HG03460 (cell line): ENCODE results near the gene CENPX.

Experiments used
- ATAC-seq: cut with Tn5 transposase; IDR thresholded peaks from one replicate; pipeline ENCODE4 v1.9.1; 2021; ENCODE audit not compliant: unreplicated experiment

Gene CENPX

GRCh38 chr17:82013772-82014321 lies 8.8 kb downstream of the CENPX start:
- ATAC-seq: no peak

DNA sequence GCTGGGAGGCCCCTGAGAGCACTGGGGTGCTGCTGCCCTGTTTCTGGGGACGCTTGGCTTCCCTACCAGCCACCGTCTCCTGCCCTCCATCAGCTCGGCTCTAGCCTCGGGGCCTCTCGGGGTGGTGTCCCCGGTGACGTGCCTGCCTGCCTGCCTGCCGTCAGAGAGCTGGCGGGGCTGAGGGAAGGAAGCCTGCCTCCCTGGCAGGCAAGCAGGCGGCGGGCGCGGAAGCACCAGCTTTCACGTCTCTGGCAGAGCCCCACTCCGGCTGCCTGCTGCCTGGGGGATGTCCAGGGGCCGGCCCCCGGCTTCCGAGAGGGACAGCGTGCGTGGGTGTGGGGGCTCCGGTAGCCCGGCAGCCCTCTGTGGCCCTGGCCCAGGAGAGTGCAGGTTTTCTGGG lies 9.3 kb downstream of the CENPX start:
- ATAC-seq: no peak

GRCh38 chr17:82012640-82013295 lies 9.9 kb downstream of the CENPX start:
- no peak for ATAC-seq

- no peak for ATAC-seq
Observed at GRCh38 chr17:82012261-82012639, 10.4 kb downstream of the CENPX start.

- no peak for ATAC-seq
Observed at GRCh38 chr17:82011617-82012187, 11.0 kb downstream of the CENPX start.

GRCh38 chr17:82010575-82011525 lies 11.8 kb downstream of the CENPX start:
- no peak for ATAC-seq

- ATAC-seq: no peak
Observed at GRCh38 chr17:82009413-82009812, 13.3 kb downstream of the CENPX start.

DNA sequence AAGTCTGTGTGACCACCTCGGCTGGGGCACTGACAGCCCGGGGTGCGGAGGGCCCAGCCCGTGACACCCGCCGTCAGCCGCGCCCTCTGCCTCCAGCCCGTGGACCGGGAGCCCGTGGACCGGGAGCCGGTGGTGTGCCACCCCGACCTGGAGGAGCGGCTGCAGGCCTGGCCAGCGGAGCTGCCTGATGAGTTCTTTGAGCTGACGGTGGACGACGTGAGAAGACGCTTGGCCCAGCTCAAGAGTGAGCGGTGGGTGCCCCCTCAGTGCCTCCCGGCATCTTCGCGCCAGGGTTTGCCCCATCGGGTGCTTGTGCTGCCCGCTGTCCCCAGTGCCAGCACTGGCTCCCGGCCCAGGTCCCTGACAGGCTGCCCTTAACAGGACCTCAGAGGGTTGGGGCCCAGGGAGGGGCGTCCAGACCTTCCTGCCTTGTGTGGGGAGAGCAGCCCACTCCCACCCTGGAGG lies 13.7 kb downstream of the CENPX start:
- ATAC-seq: no peak

- no peak for ATAC-seq
Observed at GRCh38 chr17:82008258-82008940, 14.3 kb downstream of the CENPX start.

DNA sequence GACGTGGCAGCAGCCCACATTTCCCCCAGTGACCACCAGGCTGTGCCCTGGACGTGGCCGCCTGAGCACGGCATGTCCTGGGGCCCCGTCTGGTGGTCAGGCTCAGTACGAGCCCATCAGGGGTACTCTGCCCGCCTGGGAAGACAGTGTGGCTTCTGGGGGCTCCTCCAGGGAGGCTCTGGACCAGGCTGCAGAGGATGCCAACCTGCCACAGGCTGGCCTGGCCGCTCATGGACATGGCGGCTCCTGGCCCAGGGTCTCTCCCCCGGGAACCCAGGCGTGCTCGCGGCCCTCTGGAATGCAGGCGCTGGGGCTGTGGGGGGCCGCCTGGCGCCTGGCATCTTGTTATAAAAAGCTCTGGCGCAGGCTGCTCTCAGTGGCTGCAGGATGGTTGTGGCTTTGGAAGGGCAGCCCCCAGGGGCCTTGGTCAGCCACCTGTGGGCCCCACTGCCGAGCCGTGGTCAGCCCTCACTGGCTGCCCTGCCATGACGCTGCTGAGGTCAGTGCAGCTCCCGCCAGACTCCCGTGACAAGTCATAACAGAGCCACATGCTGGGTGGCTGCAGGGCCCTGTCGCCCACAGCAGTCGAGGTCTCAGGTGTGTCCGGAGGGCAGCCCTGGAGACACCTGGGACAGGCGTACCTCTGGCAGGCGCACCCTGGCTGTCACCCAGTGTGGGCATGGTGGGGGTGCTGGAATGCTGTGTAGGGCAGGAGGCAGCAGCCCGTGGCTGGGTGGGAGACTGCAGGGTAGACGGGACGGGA lies 15.0 kb downstream of the CENPX start:
- no peak for ATAC-seq

DNA sequence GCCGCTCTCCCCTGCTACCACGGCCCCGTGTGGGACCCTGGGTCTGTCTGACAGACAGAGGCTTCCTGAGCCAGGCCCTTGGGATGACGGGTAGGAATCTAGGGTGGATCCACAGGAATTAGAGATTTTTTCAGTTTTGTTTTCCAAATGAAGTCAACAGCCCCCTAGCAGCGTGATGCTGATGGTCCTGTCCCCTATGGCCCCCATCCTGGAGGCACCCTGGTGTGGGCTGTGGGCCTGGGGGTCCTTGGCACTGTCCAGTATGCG lies 15.5 kb downstream of the CENPX start:
- no peak for ATAC-seq

DNA sequence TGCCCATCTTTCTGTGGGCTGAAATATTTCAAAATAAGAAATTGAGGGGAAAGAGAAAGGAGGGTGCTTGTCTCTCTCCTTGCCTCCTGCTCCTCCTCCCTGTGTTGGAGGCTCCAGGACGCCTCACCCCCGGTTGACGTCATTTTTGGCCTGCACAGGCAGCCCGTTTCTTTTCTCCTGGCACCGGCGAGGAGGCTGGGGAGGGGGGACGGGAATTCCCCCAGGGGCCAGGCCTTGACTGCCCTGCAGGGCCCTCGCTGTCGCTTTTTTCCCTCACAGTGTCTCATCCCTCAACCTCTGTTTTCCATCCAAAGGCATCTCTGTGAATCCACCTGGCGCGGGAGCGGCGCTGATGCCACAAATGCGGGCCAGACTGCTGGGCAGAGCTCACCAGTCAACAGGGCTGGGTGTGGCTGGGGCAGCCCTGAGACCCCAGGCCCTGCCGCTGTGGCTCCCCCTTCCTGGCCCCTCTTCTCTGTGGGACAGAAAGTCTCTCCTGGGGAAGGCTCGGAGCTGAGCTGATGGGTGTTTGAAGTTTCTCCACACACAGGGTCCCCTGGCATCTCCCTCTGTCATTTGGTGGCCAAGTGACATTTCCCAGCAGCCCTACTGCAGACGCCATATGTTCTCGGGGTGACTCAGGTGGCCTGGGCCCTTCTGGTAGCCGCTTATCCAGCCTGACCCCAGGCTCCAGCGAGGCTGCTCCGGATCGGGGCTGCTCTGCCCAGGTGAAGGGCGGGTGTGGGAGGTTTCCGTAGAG lies 16.0 kb downstream of the CENPX start:
- ATAC-seq: no peak

GRCh38 chr17:82005701-82006348 lies 16.9 kb downstream of the CENPX start:
- no peak for ATAC-seq

GRCh38 chr17:82004517-82005455 lies 17.9 kb downstream of the CENPX start:
- ATAC-seq: no peak

DNA sequence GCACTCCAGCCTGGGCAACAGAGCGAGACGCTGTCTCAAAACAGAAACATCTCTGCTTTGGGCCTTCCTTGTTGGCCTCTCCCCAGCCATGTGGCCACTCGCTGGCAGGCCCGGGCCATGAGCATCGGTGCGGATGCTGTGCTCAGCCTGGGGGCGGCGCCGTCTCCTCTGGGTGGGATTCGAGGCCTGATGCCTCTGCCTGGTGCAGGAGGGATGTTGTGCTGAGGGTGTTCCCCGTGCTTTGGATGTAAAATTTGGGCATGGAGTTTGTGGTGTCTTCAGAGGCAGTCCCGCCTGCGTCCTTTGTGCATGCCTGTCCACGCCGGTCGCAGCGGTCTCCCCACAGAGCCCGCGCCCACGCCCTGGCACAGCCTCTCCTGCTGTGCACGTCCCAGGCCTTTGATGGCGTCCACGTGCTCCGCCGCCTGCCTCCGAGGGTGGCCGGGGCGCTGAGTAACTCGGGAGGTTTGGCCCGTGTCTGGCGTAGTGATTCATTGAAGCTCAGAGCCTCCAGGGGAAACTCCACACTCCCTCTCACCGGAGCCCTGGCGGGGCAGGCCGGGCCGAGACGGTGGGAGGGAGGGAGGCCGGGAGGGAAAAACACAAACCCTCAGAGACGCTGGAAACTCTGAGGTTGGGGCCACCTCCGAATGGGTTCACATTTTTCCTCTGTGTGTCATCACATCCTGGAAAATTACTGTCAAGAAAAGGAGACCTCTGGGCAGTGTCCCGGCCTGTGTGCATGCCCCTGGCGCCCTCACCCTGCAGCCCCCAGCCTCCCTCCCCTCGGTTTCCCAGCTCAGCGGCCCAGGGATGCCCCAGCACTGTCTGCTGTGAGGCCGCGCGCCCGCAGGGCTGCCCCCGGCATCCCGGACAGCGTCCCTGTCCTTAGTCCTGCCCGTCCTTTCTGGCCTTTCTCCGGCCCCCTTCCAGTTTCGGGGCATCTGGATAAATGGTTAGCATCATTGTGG lies 19.0 kb downstream of the CENPX start:
- no peak for ATAC-seq

DNA sequence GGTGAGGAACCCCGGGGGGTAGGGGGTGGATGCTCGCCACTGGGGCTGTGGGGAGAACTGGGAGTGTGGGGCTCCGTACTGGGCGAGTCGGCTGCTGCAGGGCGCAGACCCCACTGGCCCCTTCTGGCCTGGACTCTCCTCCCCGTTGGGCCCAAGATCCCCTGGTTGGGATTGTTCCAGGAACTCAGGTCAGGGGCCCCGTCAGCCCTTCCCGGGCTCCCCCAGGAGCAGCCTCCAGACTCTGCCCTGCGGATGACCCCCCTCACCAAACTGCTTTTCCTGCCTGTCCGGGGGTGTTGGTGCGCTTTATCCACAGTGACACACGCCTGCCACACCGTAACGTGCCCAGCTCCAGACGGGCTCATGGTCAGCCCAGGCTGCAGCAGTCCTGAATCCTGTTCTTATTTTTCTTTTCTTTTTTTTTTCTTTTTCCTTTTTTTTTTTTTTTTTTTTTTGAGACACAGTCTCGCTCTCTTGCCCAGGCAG lies 21.1 kb downstream of the CENPX start:
- ATAC-seq: no peak
